Peyer's patch (tissue), 4 donors: ENCODE data around the gene MARCHF2.

Experiments
- CTCF ChIP-seq, 6 experiments: fragments of 450-650 bp in 4 of 6; fragments of 200-600 bp in 2 of 6; sonication (generic) in 1 of 6; IDR thresholded peaks; one replicate each; pipeline ENCODE4 v1.5.1; 2017 to 2019; ENCODE audit warnings: antibody characterized with exemption in 6 of 6, mild to moderate bottlenecking in 3 of 6, moderate library complexity in 1 of 6
- POLR2A ChIP-seq, 2 donors: fragments of 450-650 bp; IDR thresholded peaks; one replicate each; pipeline ENCODE4 v1.5.1; 2017; ENCODE audit warnings: antibody characterized with exemption in 2 of 2, mild to moderate bottlenecking in 2 of 2, moderate library complexity in 2 of 2

DNA sequence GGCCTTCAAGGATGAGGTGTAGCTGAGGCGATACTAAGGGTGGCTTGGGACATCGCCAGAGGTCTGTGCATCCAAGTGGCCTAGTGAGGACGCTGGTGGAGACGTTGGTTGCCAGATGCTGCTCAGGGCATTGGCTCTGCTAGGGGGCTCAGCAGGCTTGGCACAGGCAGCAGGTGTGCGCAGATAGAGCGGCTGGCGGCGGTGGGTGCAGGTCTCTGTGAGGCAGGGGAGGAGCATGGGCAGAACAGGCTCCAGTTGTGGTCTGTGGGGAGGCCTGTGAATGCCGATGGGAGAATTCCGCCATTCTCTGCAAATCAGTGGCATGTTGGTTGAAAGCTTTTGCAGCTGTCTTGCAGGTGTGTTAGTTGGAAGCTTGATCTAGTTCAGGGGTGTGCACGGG, 68.1 kb downstream of the MARCHF2 start:
- no peak for TF ChIP-seq POLR2A (IDR thresholded peaks at IDR 0.05)
- TF ChIP-seq CTCF (IDR thresholded peaks at IDR 0.05): no peak
